Tibial artery (tissue), 4 donors: ENCODE results near the gene MAL.

Experiments
- DNase-seq, 2 donors: peaks; one replicate each; pipeline ENCODE4 v3.0.0-alpha.2; 2019
- H3K27ac ChIP-seq, 2 donors: fragments of 200-600 bp; sonication (generic) in 1 of 2; 1 replicate in 1 of 2; 2 replicates in 1 of 2; pipeline ENCODE4 v1.5.1; 2018 to 2019; ENCODE audit warnings: mild to moderate bottlenecking in 1 of 2
- H3K27me3 ChIP-seq, 2 donors: fragments of 200-600 bp; sonication (generic) in 1 of 2; one replicate each; pipeline versions ENCODE4 v1.5.1 to v1.6.0; 2016 to 2019
- H3K36me3 ChIP-seq, 3 donors: fragments of 200-600 bp; sonication (generic) in 2 of 3; one replicate each; pipeline ENCODE4 v1.5.1; 2016 to 2019; ENCODE audit warnings: mild to moderate bottlenecking in 2 of 3
- H3K4me1 ChIP-seq, 4 donors: fragments of 200-600 bp; sonication (generic) in 2 of 4; 1 replicate in 3 of 4; 2 replicates in 1 of 4; pipeline ENCODE4 v1.5.1; 2016 to 2019
- H3K4me3 ChIP-seq, 2 donors: fragments of 200-600 bp; sonication (generic) in 1 of 2; 1 replicate in 1 of 2; 2 replicates in 1 of 2; pipeline ENCODE4 v1.5.1; 2018 to 2019; ENCODE audit warnings: mild to moderate bottlenecking in 2 of 2
- H3K9me3 ChIP-seq, 3 donors: fragments of 200-600 bp; sonication (generic) in 1 of 3; one replicate each; pipeline ENCODE4 v1.5.1; 2016 to 2019
- CTCF ChIP-seq, 2 experiments: fragments of 200-600 bp in 1 of 2; fragments of 450-650 bp in 1 of 2; IDR thresholded peaks; one replicate each; pipeline ENCODE4 v1.5.1; 2017 to 2019; ENCODE audit warnings: antibody characterized with exemption in 2 of 2, mild to moderate bottlenecking in 1 of 2, moderate library complexity in 1 of 2
- intact Hi-C: fragments of 100-400 bp; cut with DNase I; formaldehyde crosslinking; loops from one replicate; pipeline ENCODE4 v1.15.0; 2023; ENCODE audit warnings: low total_unique reads

The MAL gene

GRCh38 chr2:95058466-95058988, 33.0 kb downstream of the MAL start:
- intact Hi-C loops = no loop called here
- Histone ChIP-seq H3K9me3 (no peaks in the 10 kb centered on the region), H3K4me3 (no peak overlapping the region), H3K4me1 (no peaks in the 10 kb centered on the region), H3K36me3 (no peaks in the 10 kb centered on the region), H3K27ac (no peak overlapping the region), H3K27me3 (peaks cover 0 to 48% of the 10 kb centered on the region in 2 donors)
- DNase-seq = peak in 1 of 2 donors; percentile 38
- no peak for TF ChIP-seq CTCF (IDR thresholded peaks at IDR 0.05)

GRCh38 chr2:95058989-95059641, 33.6 kb downstream of the MAL start:
- Histone ChIP-seq H3K9me3 (no peaks in the 10 kb centered on the region), H3K27ac (no peak overlapping the region), H3K4me3 (no peak overlapping the region), H3K36me3 (no peaks in the 10 kb centered on the region), H3K27me3 (peaks cover 0 to 43% of the 10 kb centered on the region in 2 donors), H3K4me1 (no peaks in the 10 kb centered on the region)
- intact Hi-C loops = no loop called here
- no peak for TF ChIP-seq CTCF (IDR thresholded peaks at IDR 0.05)
- DNase-seq = peak in 1 of 2 donors; percentile 60

GRCh38 chr2:95059656-95060370, 34.3 kb downstream of the MAL start:
- H3K9me3 ChIP-seq = no peaks in the 10 kb centered on the region
- no peak overlapping the region for H3K4me3 ChIP-seq
- no peaks in the 10 kb centered on the region for H3K36me3 ChIP-seq
- intact Hi-C loops = no loop called here
- TF ChIP-seq CTCF (IDR thresholded peaks at IDR 0.05) = no peak
- peaks cover 0 to 43% of the 10 kb centered on the region in 2 donors for H3K27me3 ChIP-seq
- no peak overlapping the region for H3K27ac ChIP-seq
- no peaks in the 10 kb centered on the region for H3K4me1 ChIP-seq
- peak in 1 of 2 donors; percentile 40 for DNase-seq

- no peak for DNase-seq
- Histone ChIP-seq H3K4me1 (no peaks in the 10 kb centered on the region), H3K27ac (no peak overlapping the region), H3K9me3 (no peaks in the 10 kb centered on the region), H3K36me3 (no peaks in the 10 kb centered on the region), H3K4me3 (no peak overlapping the region), H3K27me3 (peaks cover 0 to 43% of the 10 kb centered on the region in 2 donors)
- intact Hi-C loops = no loop called here
- TF ChIP-seq CTCF (IDR thresholded peaks at IDR 0.05) = no peak
These were observed 35.1 kb downstream of the MAL start for GRCh38 chr2:95060446-95061118.

- no peak for TF ChIP-seq CTCF (IDR thresholded peaks at IDR 0.05)
- Histone ChIP-seq H3K27ac (no peak overlapping the region), H3K36me3 (no peaks in the 10 kb centered on the region), H3K4me1 (no peaks in the 10 kb centered on the region), H3K9me3 (no peaks in the 10 kb centered on the region), H3K4me3 (no peak overlapping the region), H3K27me3 (peaks cover 0 to 38% of the 10 kb centered on the region in 2 donors)
- intact Hi-C loops = no loop called here
- peak in 1 of 2 donors; percentile 9 for DNase-seq
These were observed 35.6 kb downstream of the MAL start for GRCh38 chr2:95061119-95061512.
